Testis (tissue), 3 donors: ENCODE results near the gene IL1RL1. TPM values are rescaled to one million over a fixed set of nuclear protein-coding genes. Genes with fewer than 3 reads are reported as not detected.

Experiments
- DNase-seq: peaks from one replicate; pipeline ENCODE4 v3.0.0-alpha.2; 2019
- H3K27ac ChIP-seq, 2 donors: fragments of 200-600 bp; sonication (generic); one replicate each; pipeline ENCODE4 v1.5.1; 2019
- H3K27me3 ChIP-seq: fragments of 200-600 bp; sonication (generic); one replicate; pipeline ENCODE4 v1.5.1; 2019
- H3K36me3 ChIP-seq: fragments of 200-600 bp; sonication (generic); one replicate; pipeline ENCODE4 v1.5.1; 2017; ENCODE audit warnings: low read depth; ENCODE audit errors: missing control alignments
- H3K4me1 ChIP-seq: fragments of 200-600 bp; sonication (generic); one replicate; pipeline ENCODE4 v1.5.1; 2019
- H3K4me3 ChIP-seq, 2 donors: fragments of 200-600 bp; sonication (generic); one replicate each; pipeline ENCODE4 v1.5.1; 2017 to 2019
- H3K9me3 ChIP-seq: fragments of 200-600 bp; sonication (generic); one replicate; pipeline ENCODE4 v1.5.1; 2017
- CTCF ChIP-seq, 3 experiments: fragments of 450-650 bp in 2 of 3; fragments of 200-600 bp in 1 of 3; sonication (generic) in 1 of 3; IDR thresholded peaks; one replicate each; pipeline ENCODE4 v1.5.1; 2016 to 2019; ENCODE audit warnings: antibody characterized with exemption in 3 of 3, mild to moderate bottlenecking in 2 of 3, moderate library complexity in 1 of 3
- POLR2A ChIP-seq: fragments of 450-650 bp; IDR thresholded peaks from one replicate; pipeline ENCODE4 v1.6.1; 2017; ENCODE audit warnings: antibody characterized with exemption, mild to moderate bottlenecking, moderate library complexity
- WGBS, 2 donors: methylation state at CpG; one replicate each; pipeline ENCODE4 v1.1.5; 2018; 5-methylcytosine and 5-hydroxymethylcytosine counted together
- intact Hi-C: fragments of 100-400 bp; cut with DNase I; formaldehyde crosslinking; loops from one replicate; pipeline ENCODE4 v1.15.1; 2023; ENCODE audit warnings: low total_unique reads
- polyA plus RNA-seq: library from polyadenylated mRNA; stranded (reverse); fragments of 350-450 nt; fragmentation: Illumina TruSeq; extraction: RNeasy Lipid Tissue Mini Kit (QIAGEN cat#74804); gene quantifications from one replicate; pipeline ENCODE4 v1.2.3, GENCODE V29; 2014; ENCODE audit warnings: low read depth, low replicate concordance; ENCODE audit not compliant: insufficient read depth
- total RNA-seq, 2 donors: library from RNA; depleted of rRNA; stranded (reverse); fragments of >200 nt; gene quantifications; one replicate each; pipeline ENCODE4 v1.2.3, GENCODE V29; 2016

Gene IL1RL1
- total and polyA plus RNA-seq, 3 donors from 2014 or later = 0.78 to 5.8 (median 1.0) TPM

- no peaks in the 10 kb centered on the region for H3K27me3 ChIP-seq
- H3K4me3 ChIP-seq = no peak overlapping the region
- 73 to 83% methylated on average over 3 of the region's 3 CpGs for WGBS, 2 donors
- intact Hi-C loops = no loop called here
- H3K9me3 ChIP-seq = no peaks in the 10 kb centered on the region
- no peaks in the 10 kb centered on the region for H3K36me3 ChIP-seq
- H3K27ac ChIP-seq = no peak overlapping the region
- H3K4me1 ChIP-seq = no peaks in the 10 kb centered on the region
- TF ChIP-seq CTCF (IDR thresholded peaks at IDR 0.05) (no peak), POLR2A (no peak)
- no peak for DNase-seq
These were observed 25.2 kb downstream of the IL1RL1 start for GRCh38 chr2:102336502-102336945.

DNA sequence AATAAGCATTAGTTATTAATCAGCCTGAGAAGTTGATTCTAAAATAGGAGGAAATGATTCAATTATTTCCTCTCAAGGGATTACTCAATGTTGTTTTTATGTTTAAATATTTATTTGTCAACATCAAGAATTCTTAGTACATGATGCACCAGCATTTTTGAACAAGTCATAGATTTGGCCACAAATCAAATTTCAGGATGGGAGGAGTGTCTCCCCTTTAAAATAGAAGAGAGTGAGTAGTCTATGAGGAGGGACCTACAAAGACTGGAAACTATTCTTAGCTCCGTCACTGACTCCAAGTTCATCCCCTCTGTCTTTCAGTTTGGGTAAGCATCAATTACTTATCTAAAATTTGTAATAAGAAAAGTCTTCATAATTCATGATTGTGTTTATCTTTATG, 25.6 kb downstream of the IL1RL1 start:
- DNase-seq = no peak
- intact Hi-C loops = no loop called here
- H3K4me3 ChIP-seq = no peak overlapping the region
- TF ChIP-seq POLR2A (no peak), CTCF (IDR thresholded peaks at IDR 0.05) (no peak)
- no peak overlapping the region for H3K27ac ChIP-seq
- no peaks in the 10 kb centered on the region for H3K9me3 ChIP-seq
- no peaks in the 10 kb centered on the region for H3K4me1 ChIP-seq
- no peaks in the 10 kb centered on the region for H3K27me3 ChIP-seq
- 58 to 73% methylated on average over 1 of the region's 1 CpG for WGBS, 2 donors
- H3K36me3 ChIP-seq = no peaks in the 10 kb centered on the region

DNA sequence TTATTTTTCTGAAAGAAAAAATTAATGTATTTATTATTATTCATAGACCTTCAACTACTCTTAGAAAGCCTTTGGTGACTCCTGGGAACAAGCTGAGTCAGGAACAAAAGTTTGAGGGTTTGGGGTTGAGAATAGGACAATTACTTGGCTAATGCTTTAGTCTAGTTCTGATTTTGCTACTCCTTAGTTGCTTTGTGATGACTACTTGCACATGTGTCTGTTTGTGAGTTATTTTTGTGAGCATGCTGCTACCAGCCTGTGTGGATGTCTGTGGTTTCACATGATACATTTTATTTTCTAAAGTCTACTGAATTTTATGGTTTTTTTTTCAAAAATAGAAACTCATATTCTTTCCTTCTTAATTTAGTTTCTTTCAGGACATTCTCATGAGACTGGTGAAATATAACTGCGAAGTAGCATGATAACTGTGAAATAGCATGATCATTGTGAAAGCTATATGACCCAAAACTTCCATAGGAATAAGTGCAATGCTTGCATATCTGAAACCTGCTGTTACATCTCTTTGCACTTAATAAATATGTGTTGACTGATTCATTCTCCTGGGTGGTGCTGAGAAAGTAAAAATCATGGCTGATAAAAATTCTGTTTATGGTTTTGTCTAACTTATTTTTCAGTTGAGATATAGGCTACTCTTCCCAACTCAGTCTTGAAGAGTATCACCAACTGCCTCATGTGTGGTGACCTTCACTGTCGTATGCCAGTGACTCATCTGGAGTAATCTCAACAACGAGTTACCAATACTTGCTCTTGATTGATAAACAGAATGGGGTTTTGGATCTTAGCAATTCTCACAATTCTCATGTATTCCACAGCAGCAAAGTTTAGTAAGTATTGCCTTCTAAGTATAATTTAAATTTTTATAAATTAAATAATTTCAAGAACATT, 26.4 kb downstream of the IL1RL1 start:
- Histone ChIP-seq H3K4me1 (no peaks in the 10 kb centered on the region), H3K27me3 (no peaks in the 10 kb centered on the region), H3K27ac (no peak overlapping the region), H3K36me3 (no peaks in the 10 kb centered on the region), H3K9me3 (no peaks in the 10 kb centered on the region), H3K4me3 (no peak overlapping the region)
- intact Hi-C loops = no loop called here
- TF ChIP-seq CTCF (IDR thresholded peaks at IDR 0.05) = no peak
- no peak for TF ChIP-seq POLR2A
- DNase-seq = no peak
- whole genome bisulfite sequencing, 2 donors = 80 to 84% methylated on average over 3 of the region's 3 CpGs

DNA sequence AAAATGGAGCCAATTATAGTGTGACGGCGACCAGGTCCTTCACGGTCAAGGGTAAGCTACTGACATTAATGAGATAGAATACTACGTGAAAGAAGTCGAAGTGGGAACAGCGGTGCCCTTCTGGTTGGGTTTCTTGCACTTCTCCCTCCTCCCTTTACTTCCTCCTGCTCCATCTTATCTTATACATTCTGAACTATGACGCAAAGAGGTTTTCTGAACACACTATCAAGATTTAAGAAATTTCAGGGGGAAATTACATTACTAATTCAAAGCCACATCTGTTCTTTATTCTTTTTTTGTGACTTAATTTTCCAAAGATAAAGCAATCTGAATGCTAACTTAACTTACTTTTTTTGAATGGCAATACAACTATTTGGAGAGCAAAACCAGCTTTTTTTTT, 29.4 kb downstream of the IL1RL1 start:
- intact Hi-C loops = no loop called here
- 90 to 94% methylated on average over 7 of the region's 7 CpGs for WGBS, 2 donors
- DNase-seq = no peak
- Histone ChIP-seq H3K27me3 (no peaks in the 10 kb centered on the region), H3K36me3 (no peaks in the 10 kb centered on the region), H3K27ac (no peak overlapping the region), H3K9me3 (no peaks in the 10 kb centered on the region), H3K4me3 (no peak overlapping the region), H3K4me1 (no peaks in the 10 kb centered on the region)
- no peak for TF ChIP-seq POLR2A
- no peak for TF ChIP-seq CTCF (IDR thresholded peaks at IDR 0.05)

GRCh38 chr2:102342888-102343287, 31.5 kb downstream of the IL1RL1 start:
- H3K9me3 ChIP-seq = no peaks in the 10 kb centered on the region
- WGBS, 2 donors = 36 to 56% methylated on average over 3 of the region's 3 CpGs
- H3K27me3 ChIP-seq = no peaks in the 10 kb centered on the region
- DNase-seq = no peak
- no peaks in the 10 kb centered on the region for H3K4me1 ChIP-seq
- H3K27ac ChIP-seq = no peak overlapping the region
- no peaks in the 10 kb centered on the region for H3K36me3 ChIP-seq
- H3K4me3 ChIP-seq = no peak overlapping the region
- no peak for TF ChIP-seq POLR2A
- no peak for TF ChIP-seq CTCF (IDR thresholded peaks at IDR 0.05)
- intact Hi-C loops = no loop called here
